Raji (cell line): Measurements from ENCODE around the gene TMX4.

Experiments used
- POLR2A ChIP-seq: IDR thresholded peaks from 2 replicates; pipeline ENCODE4 v1.6.1; 2011; ENCODE audit warnings: low read depth, low read length, control low read depth; ENCODE audit not compliant: insufficient read depth

Gene TMX4

DNA sequence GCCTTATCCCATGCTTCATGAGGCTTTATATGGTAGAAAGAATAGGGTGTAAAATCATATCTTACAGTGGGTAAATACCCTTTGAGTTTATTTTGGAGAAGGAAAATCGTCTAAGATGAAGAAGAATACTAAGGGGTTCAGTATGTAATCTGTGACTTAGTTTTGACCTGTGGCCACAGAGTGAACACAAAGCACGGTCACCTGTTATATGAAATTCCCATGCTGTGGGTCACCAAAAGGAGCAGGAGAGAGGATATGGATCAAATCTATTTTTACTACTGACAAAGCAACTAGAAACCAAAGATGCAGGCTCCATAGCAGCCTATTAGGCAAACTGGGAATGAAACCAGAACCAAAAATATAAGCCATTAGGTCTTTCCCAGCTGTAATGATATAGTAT is 75.7 kb downstream of the TMX4 start:
- TF ChIP-seq POLR2A, result no peak

GRCh38 chr20:7940341-7940740 is 79.2 kb downstream of the TMX4 start, which contains the start of gene HAO1:
HAO1 (minus strand) TSS chr20:7940458; CDS start chr20:7940422, 36 bp downstream.
- no peak for TF ChIP-seq POLR2A

DNA sequence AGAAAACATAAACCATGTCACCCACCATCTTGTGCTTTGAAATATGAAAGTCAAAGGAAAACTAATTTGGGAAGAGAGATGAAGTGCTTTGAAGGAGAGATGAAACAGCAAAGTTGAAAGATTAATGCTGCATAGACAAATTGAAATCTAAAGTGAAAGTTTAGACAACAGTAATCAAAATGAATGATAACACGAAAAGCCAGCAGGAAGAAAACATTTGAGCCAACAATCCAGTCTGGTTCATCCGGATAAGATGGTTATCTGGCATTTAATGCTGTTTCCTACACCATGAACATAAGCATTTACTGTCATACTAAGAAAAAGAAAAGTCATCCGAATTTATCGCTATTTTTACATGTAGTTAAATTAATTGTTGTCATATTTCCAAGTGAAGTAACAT is 79.9 kb downstream of the TMX4 start:
- TF ChIP-seq POLR2A, result no peak

DNA sequence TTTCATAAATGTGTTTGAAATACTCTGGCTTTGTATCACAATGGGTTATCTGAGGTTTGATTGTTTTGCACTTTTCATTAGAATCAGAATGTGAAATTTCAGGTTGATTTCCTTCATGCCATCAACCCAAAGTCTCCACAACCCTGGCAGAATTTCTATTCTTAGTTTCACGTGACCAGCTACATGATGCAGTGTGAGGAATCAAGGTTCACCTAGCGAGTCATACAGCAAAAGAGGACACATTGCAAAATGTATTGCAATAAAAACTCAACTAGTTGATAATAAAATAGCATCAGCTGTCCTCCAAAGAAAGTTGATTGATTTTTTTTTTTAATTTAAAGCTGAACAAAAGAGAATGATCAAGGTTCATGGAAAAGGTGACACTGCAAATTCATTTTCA is 81.5 kb downstream of the TMX4 start:
- TF ChIP-seq POLR2A, result no peak

DNA sequence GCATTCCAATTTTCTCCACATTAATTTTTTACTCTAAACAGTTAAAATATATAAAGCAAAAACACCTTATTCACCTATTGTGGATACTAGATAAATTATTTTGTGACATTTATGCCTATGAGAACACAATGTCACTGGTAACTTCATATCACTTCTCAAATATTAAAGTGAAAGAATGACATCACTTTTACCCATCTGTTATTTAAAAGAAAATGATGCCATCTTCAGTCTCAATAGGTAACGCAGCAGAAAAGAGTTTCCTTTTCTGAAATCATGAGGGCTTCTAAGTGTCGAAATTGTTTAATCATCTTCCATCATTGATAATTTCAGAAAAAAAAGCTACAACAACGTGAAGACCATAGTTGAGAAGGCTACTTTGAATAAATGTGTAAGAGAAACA is 82.2 kb downstream of the TMX4 start:
- no peak for TF ChIP-seq POLR2A

DNA sequence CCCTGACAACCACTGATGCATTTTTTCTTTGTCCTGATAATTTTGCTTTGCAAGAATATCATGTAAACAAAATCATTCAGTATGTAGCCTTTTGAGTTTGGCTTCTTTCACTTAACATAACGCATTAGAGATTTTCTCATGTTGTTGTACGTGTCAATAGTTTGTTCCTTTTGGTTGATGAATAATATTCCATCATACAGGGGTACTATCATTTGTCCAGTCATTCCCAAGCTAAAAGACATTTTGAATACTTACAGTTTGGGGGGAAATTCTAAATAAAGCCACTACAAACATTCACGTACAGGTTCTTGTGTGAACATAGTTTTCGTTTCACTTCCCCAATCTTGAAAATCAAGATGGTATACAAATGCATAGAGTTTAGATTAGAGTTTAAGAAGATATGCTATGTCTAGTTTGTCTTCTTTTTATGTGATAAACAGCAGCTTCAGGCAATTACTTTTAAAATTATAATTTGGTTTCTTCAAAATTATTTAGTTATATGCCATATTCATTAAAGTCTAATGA is 84.5 kb downstream of the TMX4 start:
- TF ChIP-seq POLR2A, result no peak

- no peak for TF ChIP-seq POLR2A
Measured at GRCh38 chr20:7933346-7933745, 86.2 kb downstream of the TMX4 start.

DNA sequence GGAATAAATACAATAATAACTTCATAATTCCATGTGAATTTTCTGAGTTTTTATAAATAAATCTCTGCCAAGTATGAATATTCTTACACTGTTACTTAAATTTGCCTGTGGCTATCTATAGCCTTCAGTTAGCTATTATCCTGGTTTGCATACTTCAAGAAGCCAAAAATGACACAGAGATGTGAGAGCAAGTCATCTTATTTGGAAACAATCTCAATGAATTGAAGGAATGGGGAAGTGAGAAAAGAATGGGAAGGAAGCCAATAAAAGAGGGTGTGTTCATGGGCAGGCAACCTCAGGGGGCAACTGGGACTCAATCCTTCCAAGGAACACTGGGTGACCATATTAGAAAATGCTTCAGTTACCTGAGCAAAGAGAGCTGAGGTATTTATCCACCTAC is 89.2 kb downstream of the TMX4 start:
- no peak for TF ChIP-seq POLR2A
